ENCODE results near the gene TMEM222.

DNA sequence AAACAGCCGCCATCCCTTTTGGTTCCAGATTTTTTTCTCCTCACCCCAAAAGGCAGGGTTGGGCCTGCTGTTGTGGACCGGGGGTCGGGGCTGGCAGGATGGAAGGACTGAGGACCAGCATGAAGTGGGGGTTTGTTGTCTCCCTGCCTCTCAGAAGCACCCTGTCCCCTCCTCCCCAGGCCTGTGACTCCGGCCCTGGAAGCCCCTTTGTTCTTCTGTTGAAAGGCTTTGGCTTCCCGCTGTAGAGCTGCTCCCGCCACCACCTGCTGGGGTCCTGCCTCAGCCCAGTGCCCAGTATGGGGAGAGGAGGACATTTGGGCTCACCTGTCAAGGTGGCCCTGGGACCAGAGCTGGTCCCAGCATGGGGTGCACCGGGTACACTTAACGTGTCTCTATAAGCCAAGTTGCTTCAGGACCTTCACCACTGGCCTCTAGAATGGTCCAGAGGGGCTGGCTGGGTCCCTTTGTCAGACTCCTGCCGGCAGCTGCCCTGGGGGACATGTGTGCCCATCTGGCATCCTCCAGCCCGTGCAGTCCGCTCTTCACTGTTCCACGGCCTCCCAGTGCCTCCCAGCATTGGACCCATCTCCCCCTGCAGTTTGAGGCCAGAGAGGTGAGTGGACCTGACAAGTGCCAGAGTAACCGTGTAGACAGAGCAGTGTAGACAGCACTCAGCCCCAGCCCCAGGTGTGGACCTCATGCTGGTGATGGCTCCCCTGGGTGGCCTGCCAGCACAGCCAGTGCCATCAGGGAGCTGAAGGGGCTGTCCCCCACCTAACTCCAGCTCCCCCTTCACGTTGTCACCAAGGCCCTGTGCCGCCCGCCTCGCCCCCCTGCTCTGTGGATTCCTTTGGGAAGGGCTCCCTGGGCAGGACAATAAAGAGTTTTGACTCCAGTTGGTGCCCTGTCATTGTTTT lies 13.8 kb downstream of the TMEM222 start:
- TF ChIP-seq, protein P1, sequence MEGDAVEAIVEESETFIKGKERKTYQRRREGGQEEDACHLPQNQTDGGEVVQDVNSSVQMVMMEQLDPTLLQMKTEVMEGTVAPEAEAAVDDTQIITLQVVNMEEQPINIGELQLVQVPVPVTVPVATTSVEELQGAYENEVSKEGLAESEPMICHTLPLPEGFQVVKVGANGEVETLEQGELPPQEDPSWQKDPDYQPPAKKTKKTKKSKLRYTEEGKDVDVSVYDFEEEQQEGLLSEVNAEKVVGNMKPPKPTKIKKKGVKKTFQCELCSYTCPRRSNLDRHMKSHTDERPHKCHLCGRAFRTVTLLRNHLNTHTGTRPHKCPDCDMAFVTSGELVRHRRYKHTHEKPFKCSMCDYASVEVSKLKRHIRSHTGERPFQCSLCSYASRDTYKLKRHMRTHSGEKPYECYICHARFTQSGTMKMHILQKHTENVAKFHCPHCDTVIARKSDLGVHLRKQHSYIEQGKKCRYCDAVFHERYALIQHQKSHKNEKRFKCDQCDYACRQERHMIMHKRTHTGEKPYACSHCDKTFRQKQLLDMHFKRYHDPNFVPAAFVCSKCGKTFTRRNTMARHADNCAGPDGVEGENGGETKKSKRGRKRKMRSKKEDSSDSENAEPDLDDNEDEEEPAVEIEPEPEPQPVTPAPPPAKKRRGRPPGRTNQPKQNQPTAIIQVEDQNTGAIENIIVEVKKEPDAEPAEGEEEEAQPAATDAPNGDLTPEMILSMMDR (IDR thresholded peaks at IDR 0.05; ENCODE audit: low read depth, low read length, poor library complexity, severe bottlenecking): no peak
- no peak for TF ChIP-seq EZH2phosphoT487 (IDR thresholded peaks at IDR 0.05; ENCODE audit: borderline replicate concordance, low read length)

All from DOHH2 (cell line).